ENCODE data around the gene ARF3. TPM values are rescaled to one million over a fixed set of nuclear protein-coding genes. Genes with fewer than 3 reads are reported as not detected.

Gene ARF3
- total RNA-seq, 1 donor from 2014 or later, result 36.3 TPM

Other genes starting within 250 kb of the ARF3 start
- 13.1 and 21.4 TPM in 2 replicates for gene CCNT1, start 240.8 kb downstream of the ARF3 start, total RNA-seq
- 22.9 and 36.3 TPM in 2 replicates for gene ADCY6, start 168.4 kb downstream of the ARF3 start, total RNA-seq
- 6.2 and 7.0 TPM in 2 replicates for gene CACNB3, start 139.0 kb downstream of the ARF3 start, total RNA-seq
- gene DDX23, start 105.3 kb downstream of the ARF3 start, total RNA-seq, result 50.8 and 72.4 TPM in 2 replicates
- 1.4 and 3.5 TPM in 2 replicates for gene RND1, start 91.6 kb downstream of the ARF3 start, total RNA-seq
- gene FKBP11, start 32.0 kb downstream of the ARF3 start, total RNA-seq, result 9.6 and 9.7 TPM in 2 replicates
- gene WNT10B, start 14.2 kb upstream of the ARF3 start, total RNA-seq, result under 0.01 and 0.22 TPM in 2 replicates
- not detected in 2 replicates for gene WNT1, start 20.8 kb upstream of the ARF3 start, total RNA-seq
- under 0.01 TPM in 1 of 2 replicates, not detected in the other for gene DDN, start 41.9 kb upstream of the ARF3 start, total RNA-seq
- gene PRKAG1, start 61.3 kb upstream of the ARF3 start, total RNA-seq, result 32.1 and 38.1 TPM in 2 replicates
- gene KMT2D, start 103.3 kb upstream of the ARF3 start, total RNA-seq, result 19.0 and 30.2 TPM in 2 replicates
- 1.2 and 1.5 TPM in 2 replicates for gene RHEBL1, start 112.5 kb upstream of the ARF3 start, total RNA-seq
- gene DHH, start 137.3 kb upstream of the ARF3 start, total RNA-seq, result 0.20 and 0.65 TPM in 2 replicates
- 68.9 and 76.4 TPM in 2 replicates for gene LMBR1L, start 153.4 kb upstream of the ARF3 start, total RNA-seq
- 613 and 894 TPM in 2 replicates for gene TUBA1B, start 173.9 kb upstream of the ARF3 start, total RNA-seq
- 674 and 686 TPM in 2 replicates for gene TUBA1A, start 231.6 kb upstream of the ARF3 start, total RNA-seq